NCI-H345 treated with DMSO at 0.1 percent for 48 hours (cell line): ENCODE data around the gene PIGX.
A peak's percentile ranks its signal among the peaks of the same experiment; 100 is the strongest.

Experiments used
- DNase-seq: peaks from one replicate; lab custom pipeline; 2025; ENCODE audit not compliant: unreplicated experiment; lab: John Stamatoyannopoulos, UW

Gene PIGX

GRCh38 chr3:196711838-196712513 is at the start of gene PIGX, which contains the start of gene CEP19:
PIGX (plus strand) TSS chr3:196712377.
CEP19 (minus strand) TSS chr3:196712250; CDS start chr3:196708657, 3,593 bp downstream.
- DNase-seq, result peak; percentile 88

- DNase-seq, result no peak
Observed at GRCh38 chr3:196662711-196663571, 49.2 kb upstream of the PIGX start.

GRCh38 chr3:196666001-196666867 is 45.9 kb upstream of the PIGX start:
- peak; percentile 94 for DNase-seq

- no peak for DNase-seq
Observed at GRCh38 chr3:196667056-196667825, 44.9 kb upstream of the PIGX start.

- no peak for DNase-seq
Observed at GRCh38 chr3:196670339-196670738, 41.8 kb upstream of the PIGX start.

- DNase-seq, result no peak
Observed at GRCh38 chr3:196673632-196674031, 38.5 kb upstream of the PIGX start.

GRCh38 chr3:196677353-196677752 is 34.8 kb upstream of the PIGX start:
- no peak for DNase-seq

GRCh38 chr3:196677931-196678330 is 34.2 kb upstream of the PIGX start:
- DNase-seq, result no peak

- DNase-seq, result peak; percentile 56
Observed at GRCh38 chr3:196684548-196685407, 27.4 kb upstream of the PIGX start.

- DNase-seq, result no peak
Observed at GRCh38 chr3:196686436-196686835, 25.7 kb upstream of the PIGX start.

- DNase-seq, result no peak
Observed at GRCh38 chr3:196688349-196688748, 23.8 kb upstream of the PIGX start.

GRCh38 chr3:196689941-196690660 is 22.1 kb upstream of the PIGX start:
- no peak for DNase-seq

GRCh38 chr3:196691386-196691785 is 20.8 kb upstream of the PIGX start:
- DNase-seq, result no peak

GRCh38 chr3:196694202-196694638 is 18.0 kb upstream of the PIGX start:
- no peak for DNase-seq

GRCh38 chr3:196694941-196695848 is 17.0 kb upstream of the PIGX start:
- DNase-seq, result no peak

- DNase-seq, result no peak
Observed at GRCh38 chr3:196695849-196696226, 16.3 kb upstream of the PIGX start.

GRCh38 chr3:196697270-196697669 is 14.9 kb upstream of the PIGX start:
- DNase-seq, result no peak

GRCh38 chr3:196699749-196700148 is 12.4 kb upstream of the PIGX start:
- no peak for DNase-seq
